Rectal smooth muscle tissue (tissue), 1 donor: ENCODE data around the gene TTC23.

Source experiments
- H3K27ac ChIP-seq: one replicate; pipeline ENCODE4 v1.7.0; 2013; ENCODE audit warnings: low read depth, low read length, inconsistent platforms
- H3K27me3 ChIP-seq: one replicate; pipeline ENCODE4 v1.7.0; 2013; ENCODE audit warnings: low read length; ENCODE audit not compliant: control insufficient read depth, insufficient read depth
- H3K36me3 ChIP-seq: one replicate; pipeline ENCODE4 v1.7.0; 2013; ENCODE audit warnings: low read length; ENCODE audit not compliant: control insufficient read depth, insufficient read depth
- H3K4me1 ChIP-seq: one replicate; pipeline ENCODE4 v1.7.0; 2013; ENCODE audit warnings: low read length; ENCODE audit not compliant: control insufficient read depth, insufficient read depth
- H3K4me3 ChIP-seq: one replicate; pipeline ENCODE4 v1.7.0; 2013; ENCODE audit warnings: low read length
- H3K9ac ChIP-seq: one replicate; pipeline ENCODE4 v1.7.0; 2013; ENCODE audit warnings: low read length

The TTC23 gene

GRCh38 chr15:99135194-99135593, 114.2 kb downstream of the TTC23 start:
- Histone ChIP-seq H3K9ac (no peak overlapping the region), H3K4me1 (peaks cover 41% of the 10 kb centered on the region), H3K27ac (peak overlapping the region; percentile 74), H3K36me3 (peaks cover 16% of the 10 kb centered on the region), H3K4me3 (no peak overlapping the region), H3K27me3 (no peaks in the 10 kb centered on the region)

- peaks cover 49% of the 10 kb centered on the region for H3K4me1 ChIP-seq
- no peaks in the 10 kb centered on the region for H3K27me3 ChIP-seq
- H3K36me3 ChIP-seq: peaks cover 20% of the 10 kb centered on the region
- H3K9ac ChIP-seq: no peak overlapping the region
- no peak overlapping the region for H3K4me3 ChIP-seq
- H3K27ac ChIP-seq: peak overlapping the region; percentile 74
Measured at GRCh38 chr15:99134317-99134821, 115.0 kb downstream of the TTC23 start.

- Histone ChIP-seq H3K27ac (peak overlapping the region; percentile 80), H3K27me3 (no peaks in the 10 kb centered on the region), H3K9ac (no peak overlapping the region), H3K4me3 (no peak overlapping the region), H3K4me1 (peaks cover 51% of the 10 kb centered on the region), H3K36me3 (peaks cover 20% of the 10 kb centered on the region)
Measured at GRCh38 chr15:99132634-99133287, 116.6 kb downstream of the TTC23 start.

- Histone ChIP-seq H3K9ac (no peak overlapping the region), H3K4me1 (peaks cover 55% of the 10 kb centered on the region), H3K36me3 (peaks cover 21% of the 10 kb centered on the region), H3K27me3 (no peaks in the 10 kb centered on the region), H3K4me3 (no peak overlapping the region), H3K27ac (peak overlapping the region; percentile 80)
Measured at GRCh38 chr15:99132122-99132521, 117.3 kb downstream of the TTC23 start.

- H3K36me3 ChIP-seq: peaks cover 26% of the 10 kb centered on the region
- no peak overlapping the region for H3K4me3 ChIP-seq
- peaks cover 59% of the 10 kb centered on the region for H3K4me1 ChIP-seq
- H3K27me3 ChIP-seq: no peaks in the 10 kb centered on the region
- H3K9ac ChIP-seq: no peak overlapping the region
- peak overlapping the region; percentile 80 for H3K27ac ChIP-seq
Measured at GRCh38 chr15:99131441-99132023, 117.8 kb downstream of the TTC23 start.

- Histone ChIP-seq H3K4me1 (peaks cover 61% of the 10 kb centered on the region), H3K36me3 (peaks cover 26% of the 10 kb centered on the region), H3K27ac (peak overlapping the region; percentile 80), H3K27me3 (no peaks in the 10 kb centered on the region), H3K4me3 (no peak overlapping the region), H3K9ac (no peak overlapping the region)
Measured at GRCh38 chr15:99130765-99131440, 118.5 kb downstream of the TTC23 start.

GRCh38 chr15:99130314-99130713, 119.1 kb downstream of the TTC23 start:
- no peak overlapping the region for H3K4me3 ChIP-seq
- no peaks in the 10 kb centered on the region for H3K27me3 ChIP-seq
- H3K27ac ChIP-seq: peak overlapping the region; percentile 80
- H3K36me3 ChIP-seq: peaks cover 26% of the 10 kb centered on the region
- no peak overlapping the region for H3K9ac ChIP-seq
- peaks cover 62% of the 10 kb centered on the region for H3K4me1 ChIP-seq

- H3K27me3 ChIP-seq: no peaks in the 10 kb centered on the region
- H3K9ac ChIP-seq: no peak overlapping the region
- peaks cover 63% of the 10 kb centered on the region for H3K4me1 ChIP-seq
- H3K27ac ChIP-seq: peak overlapping the region; percentile 80
- H3K4me3 ChIP-seq: no peak overlapping the region
- H3K36me3 ChIP-seq: peaks cover 26% of the 10 kb centered on the region
Measured at GRCh38 chr15:99129644-99130043, 119.7 kb downstream of the TTC23 start.

- Histone ChIP-seq H3K9ac (no peak overlapping the region), H3K4me1 (peaks cover 60% of the 10 kb centered on the region), H3K4me3 (no peak overlapping the region), H3K36me3 (peaks cover 22% of the 10 kb centered on the region), H3K27me3 (no peaks in the 10 kb centered on the region), H3K27ac (peak overlapping the region; percentile 80)
Measured at GRCh38 chr15:99128411-99128810, 121.0 kb downstream of the TTC23 start.

- no peak overlapping the region for H3K4me3 ChIP-seq
- no peaks in the 10 kb centered on the region for H3K27me3 ChIP-seq
- peaks cover 22% of the 10 kb centered on the region for H3K36me3 ChIP-seq
- H3K4me1 ChIP-seq: peaks cover 66% of the 10 kb centered on the region
- peak overlapping the region; percentile 96 for H3K27ac ChIP-seq
- H3K9ac ChIP-seq: no peak overlapping the region
Measured at GRCh38 chr15:99127773-99128172, 121.6 kb downstream of the TTC23 start.

GRCh38 chr15:99126930-99127329, 122.5 kb downstream of the TTC23 start:
- Histone ChIP-seq H3K36me3 (peaks cover 22% of the 10 kb centered on the region), H3K4me1 (peaks cover 68% of the 10 kb centered on the region), H3K9ac (no peak overlapping the region), H3K27ac (peak overlapping the region; percentile 96), H3K27me3 (no peaks in the 10 kb centered on the region), H3K4me3 (no peak overlapping the region)

- Histone ChIP-seq H3K36me3 (peaks cover 15% of the 10 kb centered on the region), H3K4me1 (peaks cover 69% of the 10 kb centered on the region), H3K27ac (peak overlapping the region; percentile 96), H3K27me3 (no peaks in the 10 kb centered on the region), H3K9ac (no peak overlapping the region), H3K4me3 (no peak overlapping the region)
Measured at GRCh38 chr15:99126131-99126588, 123.2 kb downstream of the TTC23 start.
